Measurements from ENCODE around the gene NSFL1C.

DNA sequence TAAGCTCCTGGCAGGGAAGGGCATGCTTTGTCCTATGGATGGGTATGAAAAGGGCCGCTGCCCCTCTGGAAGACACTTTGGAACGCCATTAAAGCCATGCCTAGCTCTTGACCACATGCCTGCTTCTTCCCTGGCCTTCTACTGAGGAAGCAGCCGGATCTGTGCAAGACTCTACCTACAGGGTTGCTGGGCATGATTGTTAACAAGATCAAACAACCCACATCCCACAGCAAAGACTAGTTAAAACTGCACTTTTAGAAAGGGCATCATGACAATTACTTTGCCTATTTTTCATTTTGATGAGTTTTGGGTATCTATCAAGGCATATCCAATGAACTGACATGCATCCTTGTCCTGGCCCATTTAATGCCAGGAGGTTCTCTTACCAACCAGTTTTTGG is 25.5 kb downstream of the NSFL1C start:
- TF ChIP-seq, protein P1, sequence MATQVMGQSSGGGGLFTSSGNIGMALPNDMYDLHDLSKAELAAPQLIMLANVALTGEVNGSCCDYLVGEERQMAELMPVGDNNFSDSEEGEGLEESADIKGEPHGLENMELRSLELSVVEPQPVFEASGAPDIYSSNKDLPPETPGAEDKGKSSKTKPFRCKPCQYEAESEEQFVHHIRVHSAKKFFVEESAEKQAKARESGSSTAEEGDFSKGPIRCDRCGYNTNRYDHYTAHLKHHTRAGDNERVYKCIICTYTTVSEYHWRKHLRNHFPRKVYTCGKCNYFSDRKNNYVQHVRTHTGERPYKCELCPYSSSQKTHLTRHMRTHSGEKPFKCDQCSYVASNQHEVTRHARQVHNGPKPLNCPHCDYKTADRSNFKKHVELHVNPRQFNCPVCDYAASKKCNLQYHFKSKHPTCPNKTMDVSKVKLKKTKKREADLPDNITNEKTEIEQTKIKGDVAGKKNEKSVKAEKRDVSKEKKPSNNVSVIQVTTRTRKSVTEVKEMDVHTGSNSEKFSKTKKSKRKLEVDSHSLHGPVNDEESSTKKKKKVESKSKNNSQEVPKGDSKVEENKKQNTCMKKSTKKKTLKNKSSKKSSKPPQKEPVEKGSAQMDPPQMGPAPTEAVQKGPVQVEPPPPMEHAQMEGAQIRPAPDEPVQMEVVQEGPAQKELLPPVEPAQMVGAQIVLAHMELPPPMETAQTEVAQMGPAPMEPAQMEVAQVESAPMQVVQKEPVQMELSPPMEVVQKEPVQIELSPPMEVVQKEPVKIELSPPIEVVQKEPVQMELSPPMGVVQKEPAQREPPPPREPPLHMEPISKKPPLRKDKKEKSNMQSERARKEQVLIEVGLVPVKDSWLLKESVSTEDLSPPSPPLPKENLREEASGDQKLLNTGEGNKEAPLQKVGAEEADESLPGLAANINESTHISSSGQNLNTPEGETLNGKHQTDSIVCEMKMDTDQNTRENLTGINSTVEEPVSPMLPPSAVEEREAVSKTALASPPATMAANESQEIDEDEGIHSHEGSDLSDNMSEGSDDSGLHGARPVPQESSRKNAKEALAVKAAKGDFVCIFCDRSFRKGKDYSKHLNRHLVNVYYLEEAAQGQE (IDR thresholded peaks at IDR 0.05; ENCODE audit: unreplicated experiment) = no peak
- TF ChIP-seq CTCF (conservative IDR thresholded peaks at IDR 0.05; ENCODE audit: low read depth in 2 of 2) (no peak), EZH2 (IDR thresholded peaks at IDR 0.05; ENCODE audit: low read depth, unreplicated experiment) (no peak), POLR2AphosphoS5 (IDR thresholded peaks at IDR 0.05; ENCODE audit: low read depth) (no peak), JUNB (IDR thresholded peaks at IDR 0.05; ENCODE audit: unreplicated experiment) (no peak), CREB1 (CRISPR knock-in tag; IDR thresholded peaks at IDR 0.05; ENCODE audit: low read depth) (no peak), EZH2phosphoT487 (IDR thresholded peaks at IDR 0.05; ENCODE audit: unreplicated experiment) (no peak), ZNF114 (CRISPR knock-in tag; IDR thresholded peaks at IDR 0.05) (no peak), NANOG (IDR thresholded peaks at IDR 0.05; ENCODE audit: borderline replicate concordance) (no peak), ZNF331 (CRISPR knock-in tag; IDR thresholded peaks at IDR 0.05; ENCODE audit: low read depth) (no peak), ETS1 (IDR thresholded peaks at IDR 0.05) (no peak), STAT1 (IDR thresholded peaks at IDR 0.05; ENCODE audit: unreplicated experiment) (no peak)
